AG04450 (cell line): ENCODE data around the gene LDB3. TPM values are rescaled to one million over a fixed set of nuclear protein-coding genes. Genes with fewer than 3 reads are reported as not detected.

Source experiments
- CTCF ChIA-PET: fragments of 300-600, 350-600 bp; formaldehyde crosslinking; extraction: SDS; loops from one replicate; lab custom pipeline; 2022; ENCODE audit warnings: antibody characterized with exemption, inconsistent platforms; lab: Charles Lee
- POLR2A ChIA-PET: fragments of 350-600 bp; formaldehyde crosslinking; extraction: SDS; loops from one replicate; lab custom pipeline; 2021; ENCODE audit warnings: antibody characterized with exemption, inconsistent platforms; lab: Yijun Ruan, JAX
- DNase-seq: peaks from one replicate; pipeline ENCODE4 v3.0.0-alpha.2; 2011; ENCODE audit warnings: low read depth, low spot score
- H3K27ac ChIP-seq: one replicate; pipeline ENCODE4 v1.5.1; 2012; ENCODE audit warnings: low read depth, low read length, control low read depth
- H3K27me3 ChIP-seq: one replicate; pipeline ENCODE4 v1.6.0; 2012; ENCODE audit warnings: low read length; ENCODE audit not compliant: control insufficient read depth, insufficient read depth
- H3K4me3 ChIP-seq: 2 replicates; pipeline ENCODE4 v1.5.1; 2011; ENCODE audit warnings: mild to moderate bottlenecking, low read depth, low read length, control low read depth
- H3K9me3 ChIP-seq: 2 replicates; pipeline ENCODE4 v1.5.1; 2012; ENCODE audit warnings: low read length; ENCODE audit not compliant: control insufficient read depth, insufficient read depth
- CTCF ChIP-seq: IDR thresholded peaks from 2 replicates; pipeline ENCODE4 v1.5.1; 2011; ENCODE audit warnings: low read depth, low read length, control low read depth, inconsistent platforms
- polyA plus RNA-seq: library from polyadenylated mRNA; depleted of rRNA; stranded (reverse); fragments of >200 nt; gene quantifications from 2 replicates; pipeline ENCODE4 v1.2.3, GENCODE V29; 2011

LDB3 gene
- polyA plus RNA-seq, 1 experiment: 0.46 TPM

DNA sequence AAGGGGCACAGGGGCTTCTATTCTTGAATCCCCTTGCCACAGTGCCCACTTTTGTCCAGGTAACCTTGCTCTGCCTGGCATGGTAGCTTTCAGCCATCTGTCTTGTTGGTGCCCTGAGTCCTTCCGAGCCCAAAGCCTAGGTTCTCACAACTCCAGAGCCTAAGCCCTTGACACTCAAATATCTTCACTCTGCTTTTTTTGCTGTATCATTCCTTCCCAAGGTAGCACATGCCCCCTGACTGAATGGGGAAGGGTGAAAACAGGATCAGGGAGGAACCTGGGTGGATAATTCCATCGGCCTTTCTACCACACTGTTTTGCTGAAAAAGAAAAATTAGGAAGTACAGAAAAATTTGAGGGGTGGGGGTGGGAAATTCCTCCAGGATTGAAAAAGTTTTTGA is 37.6 kb downstream of the LDB3 start:
- Histone ChIP-seq H3K27ac (no peak overlapping the region), H3K4me3 (no peak overlapping the region), H3K9me3 (peaks cover 4% of the 10 kb centered on the region; the same call in 1 of the 2 replicates), H3K27me3 (no peaks in the 10 kb centered on the region)
- no peak for TF ChIP-seq CTCF
- ChIA-PET POLR2A (no interaction called here), CTCF (interaction anchor here (0.6 to 3.0 kb wide), 2 partner anchors 12 to 233 kb away, joined by 4 to 11 read pairs; no protein-coding TSS in a partner anchor)
- DNase-seq: no peak

GRCh38 chr10:86706401-86706841 is 38.1 kb downstream of the LDB3 start:
- Histone ChIP-seq H3K4me3 (no peak overlapping the region), H3K27ac (no peak overlapping the region), H3K9me3 (peaks cover 4% of the 10 kb centered on the region; the same call in 1 of the 2 replicates), H3K27me3 (no peaks in the 10 kb centered on the region)
- ChIA-PET POLR2A (no interaction called here), CTCF (interaction anchor here (0.6 to 3.0 kb wide), 2 partner anchors 13 to 233 kb away, joined by 4 to 11 read pairs; no protein-coding TSS in a partner anchor)
- DNase-seq: no peak
- TF ChIP-seq CTCF: no peak

- no peak for DNase-seq
- H3K4me3 ChIP-seq: no peak overlapping the region
- ChIA-PET POLR2A (no interaction called here), CTCF (interaction anchor here (2.0 kb wide), 1 partner anchor 193 kb away, joined by 9 read pairs; no protein-coding TSS in a partner anchor)
- H3K9me3 ChIP-seq: peaks cover 4% of the 10 kb centered on the region; the same call in 1 of the 2 replicates
- no peaks in the 10 kb centered on the region for H3K27me3 ChIP-seq
- no peak overlapping the region for H3K27ac ChIP-seq
- TF ChIP-seq CTCF: no peak
Observed at GRCh38 chr10:86706977-86707376, 38.7 kb downstream of the LDB3 start.

DNA sequence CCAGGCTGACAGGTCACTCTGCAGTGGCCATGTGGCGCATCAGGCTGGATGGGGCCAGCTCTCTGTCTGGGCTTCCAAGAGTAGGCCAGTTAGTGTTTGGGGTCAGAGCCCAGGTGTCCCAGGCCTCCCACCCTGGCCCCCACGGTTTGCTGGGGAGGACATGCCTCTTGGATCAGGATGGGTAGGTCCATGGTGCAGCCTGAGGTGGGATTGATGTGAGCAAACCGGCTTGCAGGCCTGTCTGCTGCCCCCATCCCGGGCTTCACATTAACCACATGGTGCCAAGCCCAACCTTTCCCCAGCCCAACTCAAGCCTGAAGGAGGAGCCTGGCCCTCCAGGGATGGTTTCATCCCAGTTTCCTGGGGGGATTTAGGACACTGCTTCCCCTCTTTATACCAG is 39.2 kb downstream of the LDB3 start:
- Histone ChIP-seq H3K9me3 (peaks cover 4% of the 10 kb centered on the region; the same call in 1 of the 2 replicates), H3K4me3 (no peak overlapping the region), H3K27me3 (no peaks in the 10 kb centered on the region), H3K27ac (no peak overlapping the region)
- no peak for DNase-seq
- ChIA-PET POLR2A (no interaction called here), CTCF (interaction anchor here (0.6 to 2.0 kb wide), 2 partner anchors 192 to 258 kb away, joined by 8 to 9 read pairs; no protein-coding TSS in a partner anchor)
- TF ChIP-seq CTCF: no peak

DNA sequence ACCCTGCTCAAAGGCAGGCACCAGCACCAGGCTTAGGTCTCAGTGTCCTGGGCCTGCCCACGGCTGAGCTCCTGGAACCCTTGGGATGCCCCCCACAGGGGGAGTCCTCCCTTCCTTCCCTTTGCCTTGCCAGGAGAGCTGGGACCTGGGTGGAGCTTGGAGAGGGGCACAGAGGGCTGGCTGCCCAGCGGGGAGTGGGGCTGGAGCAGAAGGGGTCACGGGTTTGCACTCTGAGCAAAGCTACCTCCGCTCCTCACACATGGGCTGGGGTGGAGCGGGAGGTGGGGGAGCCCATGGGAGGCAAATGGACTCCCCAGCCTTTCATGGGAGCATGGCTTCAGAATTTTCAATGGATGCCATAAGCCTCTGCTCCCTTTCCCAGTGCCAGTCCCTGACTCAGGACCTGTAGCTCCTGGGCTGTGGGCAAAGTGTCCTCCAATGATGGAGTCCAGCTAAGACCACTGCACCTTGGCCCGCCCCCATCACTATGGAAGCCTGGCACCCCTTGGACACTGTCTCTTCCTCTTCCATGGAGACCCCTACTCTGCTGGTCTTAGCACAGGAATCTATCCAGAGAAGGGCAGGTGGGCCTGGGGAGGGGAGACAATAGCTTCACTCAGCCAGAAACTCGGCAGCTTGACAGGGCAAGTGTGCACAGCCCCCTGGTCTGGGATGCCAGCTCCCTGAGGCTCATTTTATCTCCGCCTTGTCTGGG is 39.9 kb downstream of the LDB3 start:
- POLR2A ChIA-PET: interaction anchor here (1.3 kb wide), 1 partner anchor 48 kb away, joined by 3 read pairs; the partner anchor contains the start of gene BMPR1A
- Histone ChIP-seq H3K27me3 (no peaks in the 10 kb centered on the region), H3K27ac (no peak overlapping the region), H3K4me3 (no peak overlapping the region), H3K9me3 (peaks cover 4% of the 10 kb centered on the region; the same call in 1 of the 2 replicates)
- no peak for TF ChIP-seq CTCF
- CTCF ChIA-PET: interaction anchor here (0.6 to 2.0 kb wide), 6 partner anchors 15 to 298 kb away, joined by 3 to 9 read pairs (median 6); no protein-coding TSS in a partner anchor
- no peak for DNase-seq
